PC-3 (cell line): ENCODE results near the gene ULK4. TPM values are rescaled to one million over a fixed set of nuclear protein-coding genes. Genes with fewer than 3 reads are reported as not detected.

Experiments
- ATAC-seq: fragments of 200-7000 bp; cut with Tn5 transposase; 2 replicates; pipeline ENCODE4 v1.9.1; 2020; ENCODE audit warnings: mild to moderate bottlenecking, moderate library complexity
- BruUV-seq: library from RNA; stranded (reverse); fragments of 400-500 nt; replicated peaks from 2 replicates; lab custom pipeline; 2021; lab: Mats Ljungman, UMichigan
- CTCF ChIA-PET: fragments of 300-600 bp; sonication (Branson Sonifier 250); formaldehyde crosslinking; loops from one replicate; lab custom pipeline; 2022; ENCODE audit warnings: antibody characterized with exemption; lab: Charles Lee
- POLR2A ChIA-PET: fragments of 300-600 bp; sonication (Branson Sonifier 250); formaldehyde crosslinking; loops from one replicate; lab custom pipeline; 2022; ENCODE audit warnings: antibody characterized with exemption; ENCODE audit not compliant: unreplicated experiment; lab: Charles Lee
- DNase-seq: peaks from one replicate; pipeline ENCODE4 v3.0.0-alpha.2; 2015
- H2AFZ ChIP-seq: fragments of 300-600 bp; sonication (generic); 2 replicates; pipeline ENCODE4 v1.6.0; 2016; ENCODE audit warnings: antibody characterized with exemption, low read length
- H3F3A ChIP-seq: fragments of 300-600 bp; sonication (generic); one replicate; pipeline ENCODE4 v1.6.0; 2017; ENCODE audit warnings: antibody characterized with exemption, low read length, control low read depth, mild to moderate bottlenecking; ENCODE audit not compliant: unreplicated experiment
- H3K27ac ChIP-seq: fragments of 300-600 bp; sonication (generic); 2 replicates; pipeline ENCODE4 v1.5.1; 2016; ENCODE audit warnings: mild to moderate bottlenecking, low read length
- H3K27me3 ChIP-seq: fragments of 300-600 bp; sonication (generic); 2 replicates; pipeline ENCODE4 v1.6.1; 2016; ENCODE audit warnings: low read length, mixed read lengths
- H3K36me3 ChIP-seq: fragments of 300-600 bp; sonication (generic); 2 replicates; pipeline ENCODE4 v1.6.1; 2016; ENCODE audit warnings: low read depth, mixed run types, low read length, mixed read lengths
- H3K4me1 ChIP-seq: fragments of 300-600 bp; sonication (generic); 2 replicates; pipeline ENCODE4 v1.5.1; 2016; ENCODE audit warnings: low read length; ENCODE audit not compliant: insufficient read depth
- H3K4me2 ChIP-seq: fragments of 300-600 bp; sonication (generic); 2 replicates; pipeline ENCODE4 v1.6.0; 2016; ENCODE audit warnings: low read length
- H3K4me3 ChIP-seq: fragments of 300-600 bp; sonication (generic); 2 replicates; pipeline ENCODE4 v1.5.1; 2016; ENCODE audit warnings: mild to moderate bottlenecking, low read length, mixed read lengths
- H3K79me2 ChIP-seq: fragments of 300-600 bp; sonication (generic); 2 replicates; pipeline ENCODE4 v1.6.1; 2017; ENCODE audit warnings: low read length, mixed read lengths
- H3K9ac ChIP-seq: fragments of 300-600 bp; sonication (generic); 2 replicates; pipeline ENCODE4 v1.6.0; 2016; ENCODE audit warnings: mild to moderate bottlenecking, low read length
- H3K9me2 ChIP-seq: fragments of 300-600 bp; sonication (generic); replicated peaks from 2 replicates; pipeline ENCODE4 v1.6.1; 2016; ENCODE audit warnings: mixed run types, low read length, mixed read lengths
- H3K9me3 ChIP-seq: fragments of 300-600 bp; sonication (generic); 2 replicates; pipeline ENCODE4 v1.6.1; 2016; ENCODE audit warnings: low read length, mixed read lengths
- H4K20me1 ChIP-seq: fragments of 300-600 bp; sonication (generic); 2 replicates; pipeline ENCODE4 v1.6.1; 2016; ENCODE audit warnings: low read length, mixed read lengths
- CTCF ChIP-seq: fragments of 300-600 bp; sonication (generic); conservative IDR thresholded peaks from 2 replicates; pipeline ENCODE4 v1.5.1; 2017; ENCODE audit warnings: antibody characterized with exemption, low read depth, mild to moderate bottlenecking, low read length
- EZH2 ChIP-seq: fragments of 300-600 bp; sonication (generic); IDR thresholded peaks from one replicate; pipeline ENCODE4 v1.6.1; 2017; ENCODE audit warnings: antibody characterized with exemption, mild to moderate bottlenecking, low read length; ENCODE audit not compliant: unreplicated experiment
- EZH2phosphoT487 ChIP-seq: fragments of 300-600 bp; sonication (generic); IDR thresholded peaks from 2 replicates; pipeline ENCODE4 v1.6.1; 2018; ENCODE audit warnings: mild to moderate bottlenecking, antibody characterized with exemption, low read length, borderline replicate concordance
- intact Hi-C: fragments of 100-400 bp; cut with micrococcal nuclease; formaldehyde crosslinking; loops from 2 replicates; pipeline ENCODE4 v1.9.0; 2023
- total RNA-seq: library from RNA; depleted of rRNA; stranded (reverse); fragments of >200 nt; gene quantifications from 2 replicates; pipeline ENCODE4 v1.2.3, GENCODE V29; 2014

Gene ULK4
- total RNA-seq, 1 experiment from 2014 or later: 4.8 TPM

GRCh38 chr3:41241161-41241560 lies 720.7 kb downstream of the ULK4 start:
- no TSS peak for BruUV-seq
- ATAC-seq: no peak
- no peaks in the 10 kb centered on the region for H3K4me1 ChIP-seq
- no peaks in the 10 kb centered on the region for H3K79me2 ChIP-seq
- H3K9me2 ChIP-seq: no peaks in the 10 kb centered on the region
- no peaks in the 10 kb centered on the region for H3K9me3 ChIP-seq
- TF ChIP-seq EZH2 (no peak), CTCF (no peak)
- DNase-seq: no peak
- ChIA-PET POLR2A (no interaction called here), CTCF (no interaction called here)
- H3K36me3 ChIP-seq: peaks cover 54% of the 10 kb centered on the region
- H3K27ac ChIP-seq: no peak overlapping the region
- H4K20me1 ChIP-seq: no peaks in the 10 kb centered on the region
- no peaks in the 10 kb centered on the region for H3F3A ChIP-seq
- no peak overlapping the region for H2AFZ ChIP-seq
- intact Hi-C loops: no loop called here
- no peaks in the 10 kb centered on the region for H3K27me3 ChIP-seq
- no peak overlapping the region for H3K4me3 ChIP-seq
- no peak overlapping the region for H3K4me2 ChIP-seq
- no peak overlapping the region for H3K9ac ChIP-seq

- Histone ChIP-seq H3K4me2 (no peak overlapping the region), H3K4me3 (no peak overlapping the region), H3K36me3 (peaks cover 70% of the 10 kb centered on the region), H3K79me2 (no peaks in the 10 kb centered on the region), H3K9ac (no peak overlapping the region), H3K9me2 (no peaks in the 10 kb centered on the region), H2AFZ (no peak overlapping the region), H3F3A (no peaks in the 10 kb centered on the region), H3K27ac (no peak overlapping the region), H3K27me3 (no peaks in the 10 kb centered on the region), H3K4me1 (no peaks in the 10 kb centered on the region), H4K20me1 (peaks cover 8% of the 10 kb centered on the region; the same call in 1 of the 2 replicates), H3K9me3 (no peaks in the 10 kb centered on the region)
- TF ChIP-seq CTCF: no peak
- no peak for TF ChIP-seq EZH2phosphoT487
- no peak for TF ChIP-seq EZH2
- intact Hi-C loops: no loop called here
- no peak for DNase-seq
- ATAC-seq: no peak
- CTCF ChIA-PET: interaction anchor here (0.6 kb wide), 3 partner anchors 94 to 211 kb away, joined by 6 to 7 read pairs (median 7); no protein-coding TSS in a partner anchor
- BruUV-seq: no TSS peak
- POLR2A ChIA-PET: no interaction called here
Observed at GRCh38 chr3:41239587-41239986, 722.3 kb downstream of the ULK4 start.

- CTCF ChIA-PET: no interaction called here
Observed at GRCh38 chr3:41237907-41238306, 724.0 kb downstream of the ULK4 start.

More at GRCh38 chr3:41237907-41238306, 724.0 kb downstream of the ULK4 start:
- Histone ChIP-seq H3K27ac (no peak overlapping the region), H3K36me3 (peaks cover 86% of the 10 kb centered on the region), H4K20me1 (peaks cover 15% of the 10 kb centered on the region), H3K4me2 (no peak overlapping the region), H2AFZ (no peak overlapping the region), H3K9me2 (no peaks in the 10 kb centered on the region), H3K4me3 (no peak overlapping the region), H3K27me3 (no peaks in the 10 kb centered on the region), H3K9ac (no peak overlapping the region), H3F3A (no peaks in the 10 kb centered on the region), H3K9me3 (no peaks in the 10 kb centered on the region), H3K79me2 (no peaks in the 10 kb centered on the region), H3K4me1 (no peaks in the 10 kb centered on the region)
- intact Hi-C loops: no loop called here
- POLR2A ChIA-PET: no interaction called here
- ATAC-seq (no peak), DNase-seq (no peak)
- TF ChIP-seq CTCF: no peak
- TF ChIP-seq EZH2phosphoT487: no peak
- BruUV-seq: no TSS peak
